HUES48 (cell line): ENCODE measurements around the gene TRAF3IP1.
A peak's percentile ranks its signal among the peaks of the same experiment; 100 is the strongest.
"Not testable (repeated sequence)": the region's sequence is repeated elsewhere in the genome, so short reads cannot be mapped to it uniquely, and the experiment has no call there.

Experiments
- H3K27ac ChIP-seq: one replicate; pipeline ENCODE4 v1.7.0; 2013; ENCODE audit warnings: low read depth, low read length, inconsistent platforms
- H3K27me3 ChIP-seq: 2 replicates; pipeline ENCODE4 v1.6.1; 2013; ENCODE audit warnings: mild to moderate bottlenecking, low read length; ENCODE audit not compliant: control insufficient read depth, insufficient read depth
- H3K36me3 ChIP-seq: 2 replicates; pipeline ENCODE4 v1.6.1; 2013; ENCODE audit warnings: low read length; ENCODE audit not compliant: control insufficient read depth, insufficient read depth
- H3K4me1 ChIP-seq: 2 replicates; pipeline ENCODE4 v1.6.1; 2013; ENCODE audit warnings: mild to moderate bottlenecking, low read length; ENCODE audit not compliant: control insufficient read depth, insufficient read depth
- H3K4me3 ChIP-seq: 2 replicates; pipeline ENCODE4 v1.5.1; 2013; ENCODE audit warnings: mild to moderate bottlenecking, low read depth, low read length
- H3K9ac ChIP-seq: 2 replicates; pipeline ENCODE4 v1.6.1; 2013; ENCODE audit warnings: mild to moderate bottlenecking, low read depth, low read length, moderate library complexity
- H3K9me3 ChIP-seq: 2 replicates; pipeline ENCODE4 v1.6.1; 2013; ENCODE audit warnings: low read length; ENCODE audit not compliant: control insufficient read depth, insufficient read depth

TRAF3IP1 gene

DNA sequence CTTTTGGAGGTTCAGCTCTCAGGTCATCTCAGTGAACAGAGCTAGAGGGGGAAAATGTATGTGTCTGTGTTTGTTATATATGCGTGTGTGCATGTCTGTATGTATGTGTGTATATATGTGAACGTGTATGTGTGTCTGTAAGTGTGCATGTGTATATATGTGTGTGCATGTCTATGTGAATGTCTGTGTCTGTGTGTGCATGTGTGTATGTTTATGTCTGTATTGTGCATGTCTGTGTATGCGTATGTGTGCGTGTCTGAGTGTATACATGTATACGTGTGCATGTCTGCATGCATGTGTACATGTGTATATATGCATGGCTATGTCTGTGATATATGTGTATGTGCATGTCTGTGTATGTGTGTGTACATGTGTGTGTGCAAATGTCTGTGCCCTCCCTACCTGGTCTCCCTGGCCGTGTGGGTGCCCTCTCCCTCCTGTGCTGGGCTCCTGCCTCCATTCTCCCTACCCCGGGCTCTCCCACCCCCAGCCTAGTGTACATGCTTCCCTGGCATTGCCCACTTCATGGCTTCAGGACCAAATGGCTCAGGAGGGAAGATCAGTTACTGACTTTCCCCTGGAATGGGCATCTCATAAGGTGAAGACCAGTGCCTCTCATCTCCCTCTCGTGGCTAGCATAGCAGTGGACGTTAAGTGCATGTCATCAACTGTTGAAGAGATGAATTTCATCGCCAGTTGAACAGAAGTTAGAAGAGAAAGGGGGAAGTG lies 49.9 kb downstream of the TRAF3IP1 start:
- Histone ChIP-seq H3K4me3 (no peak overlapping the region), H3K27me3 (no peaks in the 10 kb centered on the region), H3K36me3 (no peaks in the 10 kb centered on the region), H3K4me1 (no peaks in the 10 kb centered on the region), H3K9me3 (no peaks in the 10 kb centered on the region), H3K9ac (no peak overlapping the region), H3K27ac (no peak overlapping the region)

DNA sequence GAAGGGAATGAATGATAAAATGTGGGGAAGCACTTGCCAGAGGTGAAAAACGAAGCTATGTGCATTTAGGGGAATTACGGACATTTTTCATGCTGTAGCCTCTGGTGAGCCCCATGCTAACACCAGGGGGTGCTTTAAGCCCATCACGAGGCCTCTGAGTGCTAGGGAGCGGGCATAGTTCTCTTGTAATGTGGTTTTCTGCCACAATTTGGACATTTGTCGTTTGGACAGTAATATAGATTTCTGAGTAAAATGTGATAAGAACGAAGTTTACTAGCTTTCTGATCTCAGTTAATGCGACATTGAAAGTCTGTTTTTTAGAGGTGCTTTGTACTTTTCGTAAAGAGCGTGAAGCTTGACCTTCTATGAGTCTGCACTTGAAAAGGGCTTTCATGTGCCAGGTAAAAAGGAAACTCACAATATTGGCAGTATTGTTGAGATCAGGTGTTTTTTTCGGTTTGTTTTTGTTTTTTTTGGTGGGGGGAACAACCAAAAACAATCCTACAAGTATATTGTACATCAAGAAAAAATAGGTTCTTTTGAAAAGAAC lies 50.6 kb downstream of the TRAF3IP1 start:
- H3K4me1 ChIP-seq, result no peaks in the 10 kb centered on the region
- H3K4me3 ChIP-seq, result no peak overlapping the region
- no peak overlapping the region for H3K9ac ChIP-seq
- no peak overlapping the region for H3K27ac ChIP-seq
- H3K27me3 ChIP-seq, result no peaks in the 10 kb centered on the region
- no peaks in the 10 kb centered on the region for H3K9me3 ChIP-seq
- H3K36me3 ChIP-seq, result no peaks in the 10 kb centered on the region

DNA sequence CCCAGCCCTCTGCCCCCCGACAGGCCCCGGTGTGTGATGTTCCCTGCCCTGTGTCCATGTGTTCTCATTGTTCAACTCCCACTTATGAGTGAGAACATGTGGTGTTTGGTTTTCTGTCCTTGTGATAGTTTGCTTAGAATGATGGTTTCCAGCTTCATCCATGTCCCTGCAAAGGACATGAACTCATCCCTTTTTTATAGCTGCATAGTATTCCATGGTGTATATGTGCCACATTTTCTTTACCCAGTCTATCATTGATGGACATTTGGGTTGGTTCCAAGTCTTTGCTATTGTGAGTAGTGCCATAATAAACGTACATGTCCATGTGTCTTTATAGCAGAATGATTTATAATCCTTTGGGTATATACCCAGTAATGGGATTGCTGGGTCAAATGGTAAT lies 52.0 kb downstream of the TRAF3IP1 start:
- H3K36me3 ChIP-seq, H3K4me3 ChIP-seq: not testable (repeated sequence)

DNA sequence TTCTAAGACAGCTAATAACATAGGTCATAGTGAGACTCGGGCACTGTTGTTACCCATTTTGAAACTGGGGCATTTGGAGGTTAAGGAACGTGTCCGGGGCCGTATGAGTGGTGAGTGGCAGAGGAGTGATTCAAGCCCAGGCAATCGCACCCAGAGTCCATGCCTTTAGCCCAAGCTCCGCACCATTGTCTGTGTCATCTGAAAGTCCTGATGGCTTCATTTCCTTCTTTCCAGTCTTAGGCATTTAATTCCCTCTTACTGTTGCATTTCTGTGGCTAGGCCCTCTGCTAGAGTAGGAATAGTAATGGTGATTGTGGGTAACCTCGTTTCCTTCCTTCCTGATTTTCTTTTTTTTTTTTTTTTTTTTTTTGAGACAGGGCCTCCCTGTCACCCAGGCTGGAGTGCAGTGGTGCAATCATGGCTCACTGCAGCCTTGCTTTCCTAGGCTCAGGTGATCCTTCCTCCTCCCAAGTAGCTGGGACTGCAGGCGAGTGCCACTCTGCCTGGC lies 56.6 kb downstream of the TRAF3IP1 start:
- no peak overlapping the region for H3K9ac ChIP-seq
- H3K27me3 ChIP-seq, result no peaks in the 10 kb centered on the region
- no peak overlapping the region for H3K4me3 ChIP-seq
- H3K27ac ChIP-seq, result no peak overlapping the region
- no peaks in the 10 kb centered on the region; the same call in 1 of the 2 replicates for H3K36me3 ChIP-seq
- no peaks in the 10 kb centered on the region for H3K9me3 ChIP-seq
- peaks cover 16% of the 10 kb centered on the region for H3K4me1 ChIP-seq

More for the DNA sequence above, 52.0 kb downstream of the TRAF3IP1 start:
- H3K9me3 ChIP-seq, H3K4me1 ChIP-seq, H3K9ac ChIP-seq, H3K27me3 ChIP-seq, H3K27ac ChIP-seq: not testable (repeated sequence)

DNA sequence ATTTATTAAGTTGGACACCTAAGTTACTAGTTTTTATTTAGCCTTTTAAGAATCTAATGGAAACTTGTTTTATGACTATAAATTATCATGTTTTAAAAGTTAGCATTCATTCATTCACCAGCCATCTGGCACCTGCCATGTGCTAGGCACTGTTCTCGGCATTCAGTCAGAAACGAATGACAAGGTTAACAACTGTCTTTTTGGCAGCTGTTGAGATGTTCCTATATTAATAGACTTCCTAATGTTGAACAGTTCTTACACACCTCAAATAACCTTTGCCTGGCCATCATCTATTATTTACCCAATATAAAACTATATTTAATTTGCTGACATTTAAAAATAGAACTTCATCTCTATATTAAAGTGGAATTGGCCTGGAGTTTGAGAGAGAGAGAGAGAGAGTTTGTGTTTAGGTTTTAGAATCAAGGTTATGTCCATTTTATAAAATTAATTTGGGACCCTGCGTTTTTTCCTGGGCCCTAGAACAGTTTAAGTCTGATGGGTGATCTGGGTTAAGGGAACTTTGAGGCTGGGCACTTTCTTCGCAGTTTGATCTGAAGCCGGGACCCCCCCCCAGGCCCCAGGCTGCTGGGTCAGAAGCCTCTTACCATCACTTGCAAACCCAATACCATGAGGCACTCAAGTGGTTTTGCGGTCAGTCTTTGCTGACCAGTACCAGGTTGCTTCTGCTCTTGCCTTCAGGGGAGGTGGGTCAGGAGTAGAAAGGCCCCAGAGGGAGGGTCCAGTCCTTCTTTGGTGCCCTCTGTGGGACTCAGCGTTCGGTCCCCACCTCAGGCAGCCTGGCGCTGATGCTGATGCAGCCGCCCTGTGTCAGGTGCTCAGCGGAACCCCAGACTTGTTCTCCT lies 58.1 kb downstream of the TRAF3IP1 start:
- Histone ChIP-seq H3K9ac (no peak overlapping the region), H3K27me3 (no peaks in the 10 kb centered on the region), H3K36me3 (no peaks in the 10 kb centered on the region; the same call in 1 of the 2 replicates), H3K27ac (no peak overlapping the region), H3K4me3 (no peak overlapping the region), H3K9me3 (no peaks in the 10 kb centered on the region), H3K4me1 (peaks cover 16% of the 10 kb centered on the region)

DNA sequence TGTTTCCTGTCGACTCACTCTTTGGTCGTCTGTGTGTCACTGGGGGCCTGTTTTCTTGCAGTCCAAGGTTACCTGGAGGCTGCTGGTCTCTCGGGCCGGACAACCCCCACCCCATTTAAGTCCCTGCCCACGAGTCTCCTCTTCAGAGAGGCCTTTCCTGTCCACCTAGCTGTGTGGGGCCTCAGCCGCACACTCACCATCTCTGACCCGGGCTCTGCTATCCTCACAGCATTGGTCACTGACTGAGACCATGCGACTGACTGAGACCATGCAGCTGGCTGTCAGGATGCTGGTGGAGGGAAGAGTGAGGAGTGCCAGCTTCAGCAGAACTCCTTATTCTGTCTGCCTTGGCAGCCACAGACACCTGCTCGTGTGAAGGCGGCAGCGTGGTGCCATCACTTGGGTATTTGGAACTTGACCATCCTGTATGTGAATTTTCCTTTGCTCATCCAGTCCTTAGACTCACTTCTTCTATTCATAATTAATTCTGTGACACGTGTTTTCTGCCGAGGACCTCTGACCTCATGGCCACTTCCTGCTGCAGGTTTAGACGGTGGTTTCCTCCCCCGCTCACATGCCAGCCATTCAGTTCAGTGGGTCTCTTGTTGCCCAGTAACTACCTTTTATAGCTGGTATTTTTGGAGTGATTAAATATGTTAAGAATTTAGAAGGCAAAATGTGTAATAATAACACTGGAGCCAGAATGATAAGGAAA lies 58.9 kb downstream of the TRAF3IP1 start:
- H3K9ac ChIP-seq, result no peak overlapping the region
- H3K4me1 ChIP-seq, result peaks cover 16% of the 10 kb centered on the region
- no peaks in the 10 kb centered on the region for H3K9me3 ChIP-seq
- no peaks in the 10 kb centered on the region; the same call in 1 of the 2 replicates for H3K36me3 ChIP-seq
- no peaks in the 10 kb centered on the region for H3K27me3 ChIP-seq
- no peak overlapping the region for H3K4me3 ChIP-seq
- no peak overlapping the region for H3K27ac ChIP-seq

DNA sequence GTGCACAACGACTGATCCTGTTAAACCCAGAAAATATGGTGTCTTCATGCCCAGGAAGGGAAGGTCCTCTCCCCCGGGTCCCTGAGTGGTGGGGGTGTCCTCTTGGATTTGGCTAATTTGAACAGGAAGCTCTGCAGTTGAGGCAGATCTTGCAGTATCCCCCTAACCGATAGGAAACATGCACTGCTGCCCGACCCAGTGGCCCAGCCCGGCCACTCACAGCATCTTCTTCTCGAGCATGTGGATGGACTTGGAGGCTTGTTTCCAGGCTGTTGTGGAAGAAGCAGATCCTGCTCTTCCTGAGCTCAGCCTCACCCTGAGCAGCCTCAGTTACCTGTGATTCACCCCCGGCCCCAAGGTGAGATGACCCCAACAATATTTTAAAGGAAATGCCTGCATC lies 60.0 kb downstream of the TRAF3IP1 start:
- Histone ChIP-seq H3K27ac (peak overlapping the region; percentile 74), H3K4me1 (peaks cover 16% of the 10 kb centered on the region), H3K9me3 (no peaks in the 10 kb centered on the region), H3K36me3 (no peaks in the 10 kb centered on the region; the same call in 1 of the 2 replicates), H3K9ac (no peak overlapping the region), H3K27me3 (no peaks in the 10 kb centered on the region), H3K4me3 (0 out of 2 replicates have a peak overlapping the region, but pooled peaks have one; percentile 12)

DNA sequence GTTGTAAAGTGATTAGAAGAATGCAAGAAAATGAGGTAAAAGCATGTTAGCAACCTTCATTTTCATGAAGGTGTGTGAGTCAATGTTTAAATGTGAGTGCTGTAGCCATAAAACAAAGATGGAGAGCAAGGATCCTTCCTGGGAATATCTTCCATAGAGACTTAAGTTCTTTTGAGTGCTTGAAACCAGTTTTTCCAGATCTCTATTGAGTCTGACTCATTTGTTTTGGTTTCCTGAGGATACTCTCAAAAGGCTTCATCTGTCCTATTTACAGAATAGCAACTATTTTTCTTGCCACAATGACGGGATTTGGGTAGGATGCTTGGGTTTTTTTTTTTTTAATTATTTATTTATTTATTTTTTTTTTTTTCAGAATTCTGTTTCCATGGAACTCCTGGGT lies 60.5 kb downstream of the TRAF3IP1 start:
- Histone ChIP-seq H3K4me3 (0 out of 2 replicates have a peak overlapping the region, but pooled peaks have one; percentile 12), H3K9ac (no peak overlapping the region), H3K9me3 (no peaks in the 10 kb centered on the region), H3K36me3 (no peaks in the 10 kb centered on the region; the same call in 1 of the 2 replicates), H3K4me1 (peaks cover 16% of the 10 kb centered on the region), H3K27ac (peak overlapping the region; percentile 74), H3K27me3 (no peaks in the 10 kb centered on the region)

DNA sequence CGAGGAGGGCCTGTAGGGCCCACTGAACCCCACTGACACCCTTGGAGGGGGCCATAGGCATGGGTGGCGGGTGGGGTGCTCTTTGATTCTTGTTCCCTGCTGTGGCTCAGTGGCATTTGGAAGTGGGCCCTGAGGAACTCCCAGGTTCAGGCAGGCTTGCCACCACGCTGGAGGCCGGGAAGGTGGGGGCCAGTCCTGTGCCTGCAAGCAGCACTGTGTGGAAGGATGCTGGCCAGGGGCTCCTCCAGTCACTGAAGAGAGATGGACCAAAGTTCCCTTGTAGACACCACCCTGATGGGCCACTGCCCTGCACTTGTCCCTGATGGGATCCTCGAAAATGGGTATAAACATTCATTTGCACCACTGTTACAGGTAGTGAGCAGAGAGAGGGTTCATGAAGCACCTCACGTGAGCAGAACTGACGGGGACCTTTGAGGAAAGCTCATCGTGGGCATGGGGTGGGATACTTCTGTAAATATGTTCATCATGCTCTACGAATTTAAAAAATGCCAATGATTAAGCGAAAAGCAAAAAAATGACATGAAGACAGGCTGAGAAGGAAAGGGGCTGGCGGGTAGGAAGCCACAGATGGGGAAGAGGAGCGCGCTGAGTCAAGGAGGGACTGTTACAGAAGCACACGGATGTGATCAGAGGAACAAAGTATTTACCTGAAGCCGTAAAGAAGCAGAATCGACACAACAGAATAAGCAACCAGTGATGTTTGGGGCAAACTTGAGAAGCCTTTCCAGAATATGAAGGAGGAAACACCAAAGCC lies 61.2 kb downstream of the TRAF3IP1 start:
- H3K36me3 ChIP-seq, result no peaks in the 10 kb centered on the region; the same call in 1 of the 2 replicates
- H3K4me3 ChIP-seq, result no peak overlapping the region
- H3K9ac ChIP-seq, result no peak overlapping the region
- no peaks in the 10 kb centered on the region for H3K27me3 ChIP-seq
- H3K27ac ChIP-seq, result peak overlapping the region; percentile 26
- H3K4me1 ChIP-seq, result peaks cover 16% of the 10 kb centered on the region
- no peaks in the 10 kb centered on the region for H3K9me3 ChIP-seq

DNA sequence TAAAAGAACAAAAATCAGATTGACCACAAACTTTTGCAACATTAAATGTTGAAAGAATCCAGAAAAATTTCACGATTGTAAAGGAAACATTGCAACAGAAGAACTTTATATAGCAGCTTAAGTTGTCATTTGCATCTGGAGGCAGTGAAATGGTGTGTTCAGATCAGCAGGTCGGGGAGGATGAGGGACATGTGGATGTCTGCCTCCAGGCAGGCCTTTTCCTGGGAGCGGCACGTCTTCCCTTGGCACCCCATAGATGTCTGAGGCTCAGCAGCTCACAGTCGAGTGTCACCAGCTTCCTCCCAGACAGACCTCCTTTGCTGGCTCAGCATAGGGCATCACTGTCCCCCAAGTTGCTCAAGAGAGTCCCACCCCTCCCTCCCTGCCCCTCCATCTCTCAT lies 62.1 kb downstream of the TRAF3IP1 start:
- Histone ChIP-seq H3K27ac (no peak overlapping the region), H3K4me1 (peaks cover 16% of the 10 kb centered on the region), H3K9ac (no peak overlapping the region), H3K36me3 (no peaks in the 10 kb centered on the region; the same call in 1 of the 2 replicates), H3K9me3 (no peaks in the 10 kb centered on the region), H3K27me3 (no peaks in the 10 kb centered on the region), H3K4me3 (no peak overlapping the region)
